DOHH2 (cell line): ENCODE results near the gene RFWD3.

Source experiments
- H3F3A ChIP-seq: fragments of 200-600 bp; sonication (generic), shearing (Covaris generic); 2 replicates; pipeline ENCODE4 v1.6.0; 2016; ENCODE audit warnings: antibody characterized with exemption, mild to moderate bottlenecking; ENCODE audit not compliant: control insufficient read depth, insufficient read depth
- H3K27ac ChIP-seq: fragments of 200-600 bp; sonication (generic); 2 replicates; pipeline ENCODE4 v1.5.1; 2014; ENCODE audit warnings: low read depth, mild to moderate bottlenecking, low read length, moderate library complexity
- H3K27me3 ChIP-seq: fragments of 200-600 bp; sonication (generic); 2 replicates; pipeline ENCODE4 v1.6.1; 2014; ENCODE audit warnings: mild to moderate bottlenecking, low read length, mixed read lengths; ENCODE audit not compliant: control insufficient read depth
- H3K36me3 ChIP-seq: fragments of 200-600 bp; sonication (generic); 2 replicates; pipeline ENCODE4 v1.6.1; 2014; ENCODE audit warnings: mild to moderate bottlenecking, low read length, moderate library complexity, mixed read lengths; ENCODE audit not compliant: control insufficient read depth
- H3K4me1 ChIP-seq: fragments of 200-600 bp; sonication (generic); 2 replicates; pipeline ENCODE4 v1.6.1; 2014; ENCODE audit warnings: mild to moderate bottlenecking, low read length, mixed read lengths; ENCODE audit not compliant: control insufficient read depth
- H3K4me2 ChIP-seq: fragments of 200-600 bp; sonication (generic); 2 replicates; pipeline ENCODE4 v1.6.0; 2014; ENCODE audit warnings: mild to moderate bottlenecking, low read length, moderate library complexity
- H3K4me3 ChIP-seq: fragments of 200-600 bp; sonication (generic); 2 replicates; pipeline ENCODE4 v1.5.1; 2014; ENCODE audit warnings: mild to moderate bottlenecking, low read length, mixed read lengths
- H3K79me2 ChIP-seq: fragments of 200-600 bp; sonication (generic); 2 replicates; pipeline ENCODE4 v1.6.1; 2014; ENCODE audit warnings: mild to moderate bottlenecking, low read length, mixed read lengths; ENCODE audit not compliant: control insufficient read depth
- H3K9me2 ChIP-seq: fragments of 200-600 bp; sonication (generic); replicated peaks from 2 replicates; pipeline ENCODE4 v1.6.1; 2014; ENCODE audit warnings: mild to moderate bottlenecking, low read length, mixed read lengths; ENCODE audit not compliant: control insufficient read depth
- H3K9me3 ChIP-seq: fragments of 200-600 bp; sonication (generic); 2 replicates; pipeline ENCODE4 v1.6.1; 2014; ENCODE audit warnings: antibody characterized with exemption, low read length, mixed read lengths; ENCODE audit not compliant: control insufficient read depth, insufficient read depth
- H4K20me1 ChIP-seq: fragments of 200-600 bp; sonication (generic); 2 replicates; pipeline ENCODE4 v1.6.0; 2014; ENCODE audit warnings: low read depth, mild to moderate bottlenecking, antibody characterized with exemption, low read length, moderate library complexity; ENCODE audit not compliant: control insufficient read depth, insufficient read depth
- EZH2phosphoT487 ChIP-seq: fragments of 200-600 bp; sonication (generic); IDR thresholded peaks from 2 replicates; pipeline ENCODE4 v1.6.1; 2017; ENCODE audit warnings: borderline replicate concordance, mild to moderate bottlenecking, antibody characterized with exemption, low read length, moderate library complexity, mixed read lengths
- TF ChIP-seq, protein P1 (sequence below): fragments of 200-600 bp; sonication (generic); IDR thresholded peaks from one replicate; pipeline ENCODE4 v1.5.1; 2014; ENCODE audit warnings: antibody characterized with exemption, mild to moderate bottlenecking, low read depth, low read length; ENCODE audit not compliant: poor library complexity, severe bottlenecking

The RFWD3 gene

DNA sequence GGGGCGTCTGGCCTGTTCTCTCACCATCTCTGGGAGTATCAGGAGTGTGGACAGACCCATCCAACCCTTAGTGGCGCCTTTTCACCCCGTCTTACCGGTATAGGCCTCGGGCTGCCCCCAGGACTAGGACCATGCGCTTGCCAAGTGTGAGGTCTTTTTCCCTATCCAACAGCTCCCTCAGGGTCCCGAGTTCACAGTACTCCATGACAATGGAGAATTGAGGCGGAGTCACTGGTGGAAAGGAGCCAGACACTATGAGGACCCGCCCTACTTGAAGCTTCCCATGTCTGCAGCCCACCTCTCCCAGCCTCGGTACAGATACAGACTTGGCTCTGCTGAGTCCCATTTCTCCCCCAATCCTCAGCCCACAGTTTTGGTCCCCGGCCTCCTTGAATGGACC is 15.9 kb upstream of the RFWD3 start:
- TF ChIP-seq, protein P1, sequence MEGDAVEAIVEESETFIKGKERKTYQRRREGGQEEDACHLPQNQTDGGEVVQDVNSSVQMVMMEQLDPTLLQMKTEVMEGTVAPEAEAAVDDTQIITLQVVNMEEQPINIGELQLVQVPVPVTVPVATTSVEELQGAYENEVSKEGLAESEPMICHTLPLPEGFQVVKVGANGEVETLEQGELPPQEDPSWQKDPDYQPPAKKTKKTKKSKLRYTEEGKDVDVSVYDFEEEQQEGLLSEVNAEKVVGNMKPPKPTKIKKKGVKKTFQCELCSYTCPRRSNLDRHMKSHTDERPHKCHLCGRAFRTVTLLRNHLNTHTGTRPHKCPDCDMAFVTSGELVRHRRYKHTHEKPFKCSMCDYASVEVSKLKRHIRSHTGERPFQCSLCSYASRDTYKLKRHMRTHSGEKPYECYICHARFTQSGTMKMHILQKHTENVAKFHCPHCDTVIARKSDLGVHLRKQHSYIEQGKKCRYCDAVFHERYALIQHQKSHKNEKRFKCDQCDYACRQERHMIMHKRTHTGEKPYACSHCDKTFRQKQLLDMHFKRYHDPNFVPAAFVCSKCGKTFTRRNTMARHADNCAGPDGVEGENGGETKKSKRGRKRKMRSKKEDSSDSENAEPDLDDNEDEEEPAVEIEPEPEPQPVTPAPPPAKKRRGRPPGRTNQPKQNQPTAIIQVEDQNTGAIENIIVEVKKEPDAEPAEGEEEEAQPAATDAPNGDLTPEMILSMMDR: no peak
- no peak for TF ChIP-seq EZH2phosphoT487
- no peak overlapping the region for H3K27ac ChIP-seq
- H3K36me3 ChIP-seq: no peaks in the 10 kb centered on the region
- no peak overlapping the region for H3K4me2 ChIP-seq
- no peak overlapping the region for H3K4me3 ChIP-seq
- no peaks in the 10 kb centered on the region for H3F3A ChIP-seq
- H3K27me3 ChIP-seq: no peaks in the 10 kb centered on the region
- H3K79me2 ChIP-seq: no peaks in the 10 kb centered on the region
- H3K9me3 ChIP-seq: no peaks in the 10 kb centered on the region
- H3K9me2 ChIP-seq: no peaks in the 10 kb centered on the region
- no peaks in the 10 kb centered on the region for H3K4me1 ChIP-seq
- no peaks in the 10 kb centered on the region for H4K20me1 ChIP-seq

DNA sequence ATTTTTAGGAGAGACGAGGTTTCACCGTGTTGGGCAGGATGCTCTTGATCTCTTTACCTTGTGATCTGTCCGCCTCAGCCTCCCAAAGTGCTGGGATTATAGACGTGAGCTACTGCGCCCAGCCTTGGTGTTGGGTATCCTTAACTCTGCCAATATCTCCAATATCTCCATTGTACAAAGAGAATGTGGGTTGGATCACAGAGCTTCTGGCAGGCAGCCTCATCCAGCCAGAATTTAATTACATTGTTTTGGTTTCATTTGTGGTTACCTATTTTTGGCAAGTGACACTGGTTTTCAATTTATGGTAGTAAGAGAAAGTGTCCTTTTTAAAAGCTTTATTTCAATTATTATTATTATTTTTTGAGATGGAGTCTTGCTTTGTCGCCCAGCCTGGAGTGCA is 14.0 kb upstream of the RFWD3 start:
- no peaks in the 10 kb centered on the region for H3K4me1 ChIP-seq
- no peaks in the 10 kb centered on the region for H3K36me3 ChIP-seq
- H3K4me2 ChIP-seq: no peak overlapping the region
- H3K27me3 ChIP-seq: peaks cover 5% of the 10 kb centered on the region; the same call in 1 of the 2 replicates
- H4K20me1 ChIP-seq: no peaks in the 10 kb centered on the region
- no peak for TF ChIP-seq EZH2phosphoT487
- H3K79me2 ChIP-seq: no peaks in the 10 kb centered on the region
- H3K9me2 ChIP-seq: no peaks in the 10 kb centered on the region
- H3K4me3 ChIP-seq: no peak overlapping the region
- H3K9me3 ChIP-seq: no peaks in the 10 kb centered on the region
- H3F3A ChIP-seq: no peaks in the 10 kb centered on the region
- no peak overlapping the region for H3K27ac ChIP-seq

DNA sequence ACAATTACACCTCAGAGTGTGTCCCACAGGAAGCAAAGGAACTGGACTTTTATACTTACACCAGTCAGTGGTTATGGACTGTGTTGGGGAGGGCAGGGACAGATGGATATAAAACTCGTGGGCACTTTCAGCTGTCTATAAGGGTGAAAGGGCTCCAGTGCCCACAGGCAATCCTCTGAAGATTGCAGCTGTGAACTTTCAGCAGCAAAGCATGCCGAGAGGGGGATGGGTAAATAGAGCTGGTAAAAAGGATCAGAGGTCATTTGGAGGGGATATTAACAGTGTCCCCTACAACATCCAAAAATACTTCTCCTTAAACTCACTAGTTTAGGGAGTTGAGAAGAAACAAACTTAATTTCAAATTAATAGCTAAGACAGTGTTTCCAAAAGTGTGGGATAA is 13.3 kb upstream of the RFWD3 start:
- Histone ChIP-seq H3K9me2 (no peaks in the 10 kb centered on the region), H3K79me2 (no peaks in the 10 kb centered on the region), H3K4me2 (no peak overlapping the region), H4K20me1 (no peaks in the 10 kb centered on the region), H3K4me1 (no peaks in the 10 kb centered on the region), H3K36me3 (no peaks in the 10 kb centered on the region), H3K4me3 (no peak overlapping the region), H3K9me3 (no peaks in the 10 kb centered on the region), H3K27ac (no peak overlapping the region), H3K27me3 (peaks cover 5% of the 10 kb centered on the region; the same call in 1 of the 2 replicates), H3F3A (no peaks in the 10 kb centered on the region)
- TF ChIP-seq EZH2phosphoT487: no peak
- TF ChIP-seq, protein P1: no peak

DNA sequence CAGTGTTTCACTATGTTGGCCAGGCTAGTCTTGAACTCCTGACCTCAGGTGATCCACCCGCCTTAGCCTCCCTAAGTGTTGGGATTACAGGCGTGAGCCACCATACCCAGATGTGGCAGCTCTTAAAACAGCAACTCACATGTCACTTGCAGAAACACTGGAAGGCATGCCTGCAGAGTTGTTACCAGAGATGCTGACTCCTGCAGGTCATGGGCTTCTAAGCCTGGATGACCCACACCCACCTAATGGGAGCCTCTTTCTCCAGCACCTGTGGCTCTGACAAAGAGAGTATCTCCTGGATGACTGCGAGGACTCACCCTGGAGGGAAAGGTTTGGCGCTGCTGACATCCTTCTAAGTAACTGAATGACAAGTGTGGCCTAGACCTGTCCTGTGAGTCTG is 11.2 kb upstream of the RFWD3 start:
- Histone ChIP-seq H3F3A (no peaks in the 10 kb centered on the region), H3K4me1 (no peaks in the 10 kb centered on the region), H3K9me3 (no peaks in the 10 kb centered on the region), H3K4me3 (no peak overlapping the region), H3K79me2 (no peaks in the 10 kb centered on the region), H3K4me2 (no peak overlapping the region), H4K20me1 (no peaks in the 10 kb centered on the region), H3K27me3 (peaks cover 5% of the 10 kb centered on the region), H3K27ac (no peak overlapping the region), H3K36me3 (no peaks in the 10 kb centered on the region), H3K9me2 (no peaks in the 10 kb centered on the region)
- TF ChIP-seq EZH2phosphoT487: no peak
- TF ChIP-seq, protein P1: no peak
